Activated naive CD4-positive, alpha-beta T cell treated with anti-CD3 and anti-CD28 coated beads, Interleukin-2, amount 50 U/mL, for 72 hours (primary cell): ENCODE data around the gene FNDC8. TPM values are rescaled to one million over a fixed set of nuclear protein-coding genes. Genes with fewer than 3 reads are reported as not detected.
"Not testable (repeated sequence)": the region's sequence is repeated elsewhere in the genome, so short reads cannot be mapped to it uniquely, and the experiment has no call there.

ENCODE experiments used
- ATAC-seq, 2 donors: fragments of 150-1000 bp; cut with Tn5 transposase; 2 replicates each; pipeline ENCODE4 v1.10.0; 2021; ENCODE audit warnings: mild to moderate bottlenecking in 2 of 2, moderate library complexity in 2 of 2
- DNase-seq, 2 donors: peaks; one replicate each; pipeline ENCODE4 v3.0.0; 2021 to 2022; ENCODE audit warnings: low spot score in 2 of 2
- H3K27ac Mint-ChIP-seq, 2 donors: one replicate each; pipeline ENCODE4 v1.8.0; 2022; ENCODE audit warnings: mild to moderate bottlenecking in 2 of 2, mixed read lengths in 2 of 2
- H3K36me3 Mint-ChIP-seq, 2 donors: one replicate each; pipeline ENCODE4 v1.8.0; 2022; ENCODE audit warnings: mixed read lengths in 2 of 2
- H3K9me3 Mint-ChIP-seq, 2 donors: one replicate each; pipeline ENCODE4 v1.8.0; 2022; ENCODE audit warnings: mixed read lengths in 2 of 2
- total RNA-seq, 2 donors: library from RNA; stranded (reverse); gene quantifications; one replicate each; pipeline ENCODE4 v1.2.3, GENCODE V29; 2022

Gene FNDC8
- total RNA-seq, 2 donors from 2014 or later = not detected

DNA sequence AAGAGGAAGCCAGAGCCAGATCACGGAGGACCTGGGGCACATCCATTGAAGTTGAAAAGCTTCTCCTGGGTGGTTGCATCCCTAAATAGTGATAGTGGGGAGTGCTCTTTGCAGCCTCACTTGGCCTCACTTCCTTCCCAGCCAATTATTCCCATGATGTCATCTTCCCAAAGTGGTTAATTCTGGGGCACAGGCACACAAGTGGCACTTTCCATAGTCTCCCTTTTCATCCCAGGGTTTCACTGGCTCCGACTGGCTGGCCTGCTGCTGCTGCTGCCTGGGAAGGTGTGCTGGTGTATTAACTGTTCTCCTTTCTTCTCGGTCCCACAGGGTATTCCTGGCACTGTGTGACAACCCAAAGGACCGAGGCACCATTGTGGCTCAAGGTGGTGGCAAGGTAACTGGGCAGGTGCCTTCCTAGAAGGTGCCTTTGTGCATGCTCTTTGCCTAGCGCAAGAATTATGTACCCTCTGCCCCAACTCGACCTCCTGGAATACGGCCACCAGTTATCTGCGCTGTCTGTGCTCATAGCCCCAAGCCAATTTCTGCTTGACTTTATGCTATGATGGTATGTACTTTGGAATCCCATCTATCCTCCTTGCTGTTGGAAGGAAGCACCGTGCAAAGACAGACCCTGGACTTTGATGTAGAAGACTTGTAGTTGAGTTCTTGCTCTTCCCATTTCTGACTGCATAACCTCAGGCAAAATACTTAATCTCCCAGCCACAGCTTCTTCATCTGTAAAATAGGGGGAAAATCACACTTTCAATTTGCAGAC lies 54.4 kb downstream of the FNDC8 start:
- peaks cover 0 to 9% of the 10 kb centered on the region in 2 donors for H3K36me3 Mint-ChIP-seq
- H3K9me3 Mint-ChIP-seq = peaks cover 0 to 7% of the 10 kb centered on the region in 2 donors
- no peak for ATAC-seq
- DNase-seq = no peak
- no peak overlapping the region for H3K27ac Mint-ChIP-seq

DNA sequence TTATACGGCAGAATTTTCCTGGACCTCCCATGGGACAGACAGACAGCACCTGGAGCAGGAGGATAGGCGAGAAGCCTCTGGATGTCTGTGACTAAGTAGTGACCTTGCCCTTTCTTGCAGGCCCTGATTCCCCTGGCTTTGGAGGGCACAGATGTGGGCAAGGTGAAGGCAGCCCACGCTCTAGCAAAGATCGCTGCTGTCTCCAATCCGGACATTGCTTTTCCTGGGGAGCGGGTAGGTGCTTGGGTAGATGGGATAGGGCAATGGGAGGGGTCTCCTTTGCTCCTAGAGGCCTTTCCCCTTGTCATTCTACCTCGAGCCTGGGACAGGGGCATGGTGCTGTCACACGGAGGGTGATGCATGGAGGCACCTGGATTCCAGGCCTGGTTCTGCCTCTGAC lies 55.5 kb downstream of the FNDC8 start:
- no peak for ATAC-seq
- Mint-ChIP-seq H3K36me3 (peaks cover 0 to 9% of the 10 kb centered on the region in 2 donors), H3K9me3 (peaks cover 0 to 7% of the 10 kb centered on the region in 2 donors), H3K27ac (no peak overlapping the region)
- no peak for DNase-seq

DNA sequence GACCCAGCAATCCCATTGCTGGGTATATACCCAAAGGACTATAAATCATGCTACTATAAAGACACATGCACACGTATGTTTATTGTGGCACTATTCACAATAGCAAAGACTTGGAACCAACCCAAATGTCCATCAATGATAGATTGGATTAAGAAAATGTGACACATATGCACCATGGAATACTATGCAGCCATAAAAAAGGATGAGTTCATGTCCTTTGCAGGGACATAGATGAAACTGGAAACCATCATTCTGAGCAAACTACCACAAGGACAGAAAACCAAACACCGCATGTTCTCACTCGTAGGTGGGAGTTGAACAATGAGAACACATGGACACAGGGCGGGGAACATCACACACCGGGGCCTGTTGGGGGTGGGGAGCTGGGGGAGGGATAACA lies 58.0 kb downstream of the FNDC8 start:
- not testable (repeated sequence) for H3K27ac Mint-ChIP-seq, H3K9me3 Mint-ChIP-seq, ATAC-seq, H3K36me3 Mint-ChIP-seq, DNase-seq

Other genes starting within 250 kb of the FNDC8 start
- gene CCT6B, start 160.2 kb upstream of the FNDC8 start, total RNA-seq = 1 to 10 TPM in 1 of 2 donors, under 1 TPM in 1; 0.48 to 1.5 TPM
- gene ZNF830, start 160.1 kb upstream of the FNDC8 start, total RNA-seq = 10 to 100 TPM; 22.7 to 24.8 TPM
- gene LIG3, start 141.1 kb upstream of the FNDC8 start, total RNA-seq = 100 to 1,000 TPM in 1 of 2 donors, 10 to 100 TPM in 1; 42.6 to 116 TPM
- 10 to 100 TPM in 1 of 2 donors, 1 to 10 TPM in 1; 7.3 to 30.9 TPM for gene RFFL, start 57.9 kb upstream of the FNDC8 start, total RNA-seq
- gene RAD51D, start 1.8 kb upstream of the FNDC8 start, total RNA-seq = 10 to 100 TPM; 30.4 TPM
- 10 to 100 TPM; 17.7 to 35.6 TPM for gene NLE1, start 20.7 kb downstream of the FNDC8 start, total RNA-seq
- under 1 TPM in 1 of 2 donors, not detected in 1; 0.07 TPM for gene UNC45B, start 26.2 kb downstream of the FNDC8 start, total RNA-seq
- gene SLC35G3, start 72.8 kb downstream of the FNDC8 start, total RNA-seq = not detected
- gene SLFN5, start 121.5 kb downstream of the FNDC8 start, total RNA-seq = 10 to 100 TPM; 24.3 to 68.2 TPM